Right renal pelvis (tissue), 4 donors: Measurements from ENCODE around the gene UBB. TPM values are rescaled to one million over a fixed set of nuclear protein-coding genes. Genes with fewer than 3 reads are reported as not detected.
"Not testable (repeated sequence)": the region's sequence is repeated elsewhere in the genome, so short reads cannot be mapped to it uniquely, and the experiment has no call there.

Source experiments
- DNase-seq, 4 donors: peaks; one replicate each; pipeline ENCODE4 v3.0.0-alpha.2; 2013; ENCODE audit warnings: low read depth in 4 of 4, low spot score in 3 of 4, missing footprints in 1 of 4
- polyA plus RNA-seq, 4 donors: library from polyadenylated mRNA; unstranded; fragments of 120-200 nt; gene quantifications; one replicate each; pipeline ENCODE4 v1.2.1, GENCODE V29; 2013; ENCODE audit not compliant: insufficient read length in 4 of 4

UBB gene
- polyA plus RNA-seq, 4 donors: 1,918 to 2,243 (median 2,152) TPM

GRCh38 chr17:16374146-16374938 is 6.5 kb upstream of the UBB start:
- DNase-seq: no peak

- DNase-seq: no peak
Observed at GRCh38 chr17:16377941-16378341, 3.0 kb upstream of the UBB start.

GRCh38 chr17:16378636-16379282 is 2.1 kb upstream of the UBB start:
- no peak for DNase-seq

GRCh38 chr17:16379654-16380053 is 1.2 kb upstream of the UBB start:
- DNase-seq: no peak

- no peak for DNase-seq
Observed at GRCh38 chr17:16381496-16381820, 567 bp downstream of the UBB start.

GRCh38 chr17:16383216-16383615 is 2.3 kb downstream of the UBB start:
- DNase-seq: no peak

- DNase-seq: no peak
Observed at GRCh38 chr17:16383772-16384287, 2.9 kb downstream of the UBB start.

- DNase-seq: no peak
Observed at GRCh38 chr17:16384557-16384956, 3.7 kb downstream of the UBB start.

GRCh38 chr17:16386126-16386507 is 5.2 kb downstream of the UBB start:
- not testable (repeated sequence) for DNase-seq

- no peak for DNase-seq
Observed at GRCh38 chr17:16391451-16391850, 10.6 kb downstream of the UBB start.

GRCh38 chr17:16392491-16392890 is 11.6 kb downstream of the UBB start:
- not testable (repeated sequence) for DNase-seq

- not testable (repeated sequence) for DNase-seq
Observed at GRCh38 chr17:16395887-16396286, 15.0 kb downstream of the UBB start.

GRCh38 chr17:16396693-16397092 is 15.8 kb downstream of the UBB start:
- DNase-seq: not testable (repeated sequence)

GRCh38 chr17:16398270-16399267 is 17.7 kb downstream of the UBB start:
- no peak for DNase-seq

GRCh38 chr17:16403847-16404246 is 23.0 kb downstream of the UBB start:
- not testable (repeated sequence) for DNase-seq

- no peak for DNase-seq
Observed at GRCh38 chr17:16406742-16407674, 26.1 kb downstream of the UBB start.

GRCh38 chr17:16407911-16408588 is 27.2 kb downstream of the UBB start:
- DNase-seq: no peak

- no peak for DNase-seq
Observed at GRCh38 chr17:16415031-16415924, 34.4 kb downstream of the UBB start, which contains the start of gene TRPV2. Gene TRPV2 (plus strand): TSS chr17:16415571. CDS start chr17:16417669, 2,098 bp downstream.
